OCI-LY1 (cell line): Measurements from ENCODE around the gene RFPL3.

Source experiments
- H2AFZ ChIP-seq: fragments of 200-600 bp; sonication (generic), shearing (Covaris generic); 2 replicates; pipeline ENCODE4 v1.6.0; 2014; ENCODE audit warnings: antibody characterized with exemption, mild to moderate bottlenecking, low read length
- H3F3A ChIP-seq: fragments of 200-600 bp; sonication (generic), shearing (Covaris generic); 2 replicates; pipeline ENCODE4 v1.6.0; 2014; ENCODE audit warnings: mild to moderate bottlenecking, antibody characterized with exemption, low read length, moderate library complexity; ENCODE audit not compliant: insufficient read depth
- H3K27ac ChIP-seq: fragments of 200-600 bp; sonication (generic); 2 replicates; pipeline ENCODE4 v1.5.1; 2014; ENCODE audit warnings: low read length, mixed run types, mild to moderate bottlenecking, low read depth; ENCODE audit not compliant: poor library complexity, severe bottlenecking
- H3K27me3 ChIP-seq: fragments of 200-600 bp; sonication (generic); 2 replicates; pipeline ENCODE4 v1.6.0; 2014; ENCODE audit warnings: antibody characterized with exemption, mild to moderate bottlenecking, low read length, moderate library complexity; ENCODE audit not compliant: insufficient read depth
- H3K36me3 ChIP-seq: fragments of 200-600 bp; sonication (generic); 2 replicates; pipeline ENCODE4 v1.6.1; 2014; ENCODE audit warnings: mild to moderate bottlenecking, antibody characterized with exemption, low read length, moderate library complexity, mixed read lengths; ENCODE audit not compliant: insufficient read depth
- H3K4me1 ChIP-seq: fragments of 200-600 bp; sonication (generic); 2 replicates; pipeline ENCODE4 v1.5.1; 2014; ENCODE audit warnings: mild to moderate bottlenecking, low read length, moderate library complexity; ENCODE audit not compliant: insufficient read depth, severe bottlenecking
- H3K4me2 ChIP-seq: fragments of 200-600 bp; sonication (generic), shearing (Covaris generic); 2 replicates; pipeline ENCODE4 v1.6.1; 2014; ENCODE audit warnings: low read length
- H3K4me3 ChIP-seq: fragments of 200-600 bp; sonication (generic); 2 replicates; pipeline ENCODE4 v1.5.1; 2014; ENCODE audit warnings: low read length, low read depth, mild to moderate bottlenecking, mixed read lengths; ENCODE audit not compliant: poor library complexity, severe bottlenecking
- H3K79me2 ChIP-seq: fragments of 200-600 bp; shearing (Covaris generic); 2 replicates; pipeline ENCODE4 v1.6.1; 2016; ENCODE audit warnings: mixed run types, low read length, mixed read lengths; ENCODE audit not compliant: insufficient read depth
- H3K9ac ChIP-seq: fragments of 200-600 bp; sonication (generic), shearing (Covaris generic); 2 replicates; pipeline ENCODE4 v1.6.1; 2014; ENCODE audit warnings: mild to moderate bottlenecking, low read length, mixed read lengths
- H3K9me2 ChIP-seq: fragments of 200-600 bp; sonication (generic), shearing (Covaris generic); 2 replicates; pipeline ENCODE4 v1.6.1; 2014; ENCODE audit warnings: low read depth, mild to moderate bottlenecking, low read length, mixed read lengths
- H3K9me3 ChIP-seq: fragments of 200-600 bp; shearing (Covaris generic); 2 replicates; pipeline ENCODE4 v1.6.1; 2014; ENCODE audit warnings: low read length, mixed read lengths
- H4K20me1 ChIP-seq: fragments of 200-600 bp; sonication (generic), shearing (Covaris generic); 2 replicates; pipeline ENCODE4 v1.6.0; 2016; ENCODE audit warnings: mild to moderate bottlenecking, low read length; ENCODE audit not compliant: insufficient read depth
- EZH2 ChIP-seq: fragments of 200-600 bp; sonication (generic), shearing (Covaris generic); IDR thresholded peaks from 2 replicates; pipeline ENCODE4 v1.8.0; 2017; ENCODE audit warnings: borderline replicate concordance, mixed run types, mild to moderate bottlenecking, antibody characterized with exemption, low read length, moderate library complexity, mixed read lengths
- TF ChIP-seq, protein P1 (sequence below): fragments of 200-600 bp; sonication (generic), shearing (Covaris generic); IDR thresholded peaks from 2 replicates; pipeline ENCODE4 v1.5.1; 2017; ENCODE audit warnings: mild to moderate bottlenecking, antibody characterized with exemption, low read length, moderate library complexity, mixed read lengths

RFPL3 gene

DNA sequence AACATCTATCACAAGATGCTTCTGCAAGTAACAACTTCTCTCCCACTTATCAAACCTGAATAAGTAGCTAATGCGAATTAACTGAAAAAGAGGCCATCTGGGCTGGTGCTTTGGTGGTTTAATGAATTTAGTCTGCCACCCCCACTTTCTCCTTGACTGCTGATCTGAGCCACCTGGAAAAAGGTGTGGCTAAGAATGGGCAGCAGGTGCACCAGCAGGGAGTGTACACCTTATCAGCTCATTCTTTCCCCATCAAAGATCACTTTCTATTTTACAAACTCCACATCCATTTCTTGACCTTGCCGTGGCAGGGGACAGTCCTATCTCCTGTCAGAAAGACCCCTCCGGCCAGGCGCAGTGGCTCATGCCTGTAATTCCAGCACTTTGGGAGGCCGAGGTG lies 6.5 kb downstream of the RFPL3 start:
- no peaks in the 10 kb centered on the region for H3K9me3 ChIP-seq
- TF ChIP-seq EZH2 = no peak
- TF ChIP-seq, protein P1, sequence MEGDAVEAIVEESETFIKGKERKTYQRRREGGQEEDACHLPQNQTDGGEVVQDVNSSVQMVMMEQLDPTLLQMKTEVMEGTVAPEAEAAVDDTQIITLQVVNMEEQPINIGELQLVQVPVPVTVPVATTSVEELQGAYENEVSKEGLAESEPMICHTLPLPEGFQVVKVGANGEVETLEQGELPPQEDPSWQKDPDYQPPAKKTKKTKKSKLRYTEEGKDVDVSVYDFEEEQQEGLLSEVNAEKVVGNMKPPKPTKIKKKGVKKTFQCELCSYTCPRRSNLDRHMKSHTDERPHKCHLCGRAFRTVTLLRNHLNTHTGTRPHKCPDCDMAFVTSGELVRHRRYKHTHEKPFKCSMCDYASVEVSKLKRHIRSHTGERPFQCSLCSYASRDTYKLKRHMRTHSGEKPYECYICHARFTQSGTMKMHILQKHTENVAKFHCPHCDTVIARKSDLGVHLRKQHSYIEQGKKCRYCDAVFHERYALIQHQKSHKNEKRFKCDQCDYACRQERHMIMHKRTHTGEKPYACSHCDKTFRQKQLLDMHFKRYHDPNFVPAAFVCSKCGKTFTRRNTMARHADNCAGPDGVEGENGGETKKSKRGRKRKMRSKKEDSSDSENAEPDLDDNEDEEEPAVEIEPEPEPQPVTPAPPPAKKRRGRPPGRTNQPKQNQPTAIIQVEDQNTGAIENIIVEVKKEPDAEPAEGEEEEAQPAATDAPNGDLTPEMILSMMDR = no peak
- H3K4me2 ChIP-seq = no peak overlapping the region
- no peaks in the 10 kb centered on the region for H3K4me1 ChIP-seq
- H3K9me2 ChIP-seq = no peaks in the 10 kb centered on the region
- H3K36me3 ChIP-seq = no peaks in the 10 kb centered on the region
- H3K79me2 ChIP-seq = no peaks in the 10 kb centered on the region
- no peaks in the 10 kb centered on the region for H3K27me3 ChIP-seq
- H3K4me3 ChIP-seq = no peak overlapping the region
- H3K27ac ChIP-seq = no peak overlapping the region
- H3K9ac ChIP-seq = no peak overlapping the region
- H4K20me1 ChIP-seq = no peaks in the 10 kb centered on the region
- H3F3A ChIP-seq = no peaks in the 10 kb centered on the region
- no peak overlapping the region for H2AFZ ChIP-seq

DNA sequence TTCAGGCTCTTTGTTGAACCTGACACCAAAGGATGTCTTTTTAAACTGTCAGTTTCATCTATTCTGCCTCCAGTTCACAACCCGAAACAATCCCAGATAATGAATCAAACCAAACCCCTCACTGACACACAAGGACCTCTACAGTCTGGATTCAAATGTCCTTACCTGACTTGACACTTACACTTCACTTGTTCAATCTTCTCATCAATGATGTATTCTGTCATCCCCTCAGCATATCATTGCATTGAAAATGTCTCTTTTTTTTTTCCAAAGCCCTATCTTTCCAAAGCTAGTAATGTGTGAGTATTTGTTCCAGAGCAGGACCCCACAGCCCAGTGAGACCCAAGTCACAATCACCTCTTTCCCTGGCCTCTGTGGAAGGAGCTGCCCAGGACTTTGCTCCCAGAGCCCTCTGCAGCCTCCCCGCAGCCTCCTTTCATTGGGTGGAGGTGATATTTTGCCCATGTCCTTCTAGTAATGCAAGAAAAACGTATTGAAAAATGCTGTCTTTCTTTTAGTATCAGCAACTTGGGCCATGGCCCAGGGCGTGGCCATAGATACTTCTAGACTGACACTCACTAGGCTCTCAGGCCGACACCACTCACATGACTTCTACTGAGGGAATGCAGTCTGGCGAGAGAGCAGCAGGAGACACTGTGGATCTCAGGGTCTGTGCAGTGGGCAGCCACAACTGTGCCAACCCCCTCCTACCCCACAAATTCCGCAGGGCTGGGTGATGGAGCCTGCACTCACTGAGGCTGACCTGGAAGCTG lies 18.2 kb downstream of the RFPL3 start:
- no peaks in the 10 kb centered on the region for H3K9me2 ChIP-seq
- H3K9ac ChIP-seq = no peak overlapping the region
- H3K36me3 ChIP-seq = no peaks in the 10 kb centered on the region
- no peak overlapping the region for H3K4me3 ChIP-seq
- H3K79me2 ChIP-seq = no peaks in the 10 kb centered on the region
- no peaks in the 10 kb centered on the region for H4K20me1 ChIP-seq
- TF ChIP-seq EZH2 = no peak
- TF ChIP-seq, protein P1 = no peak
- H3K27ac ChIP-seq = no peak overlapping the region
- H3F3A ChIP-seq = no peaks in the 10 kb centered on the region
- H3K4me1 ChIP-seq = no peaks in the 10 kb centered on the region
- H2AFZ ChIP-seq = no peak overlapping the region
- no peaks in the 10 kb centered on the region for H3K27me3 ChIP-seq
- no peak overlapping the region for H3K4me2 ChIP-seq
- H3K9me3 ChIP-seq = no peaks in the 10 kb centered on the region

DNA sequence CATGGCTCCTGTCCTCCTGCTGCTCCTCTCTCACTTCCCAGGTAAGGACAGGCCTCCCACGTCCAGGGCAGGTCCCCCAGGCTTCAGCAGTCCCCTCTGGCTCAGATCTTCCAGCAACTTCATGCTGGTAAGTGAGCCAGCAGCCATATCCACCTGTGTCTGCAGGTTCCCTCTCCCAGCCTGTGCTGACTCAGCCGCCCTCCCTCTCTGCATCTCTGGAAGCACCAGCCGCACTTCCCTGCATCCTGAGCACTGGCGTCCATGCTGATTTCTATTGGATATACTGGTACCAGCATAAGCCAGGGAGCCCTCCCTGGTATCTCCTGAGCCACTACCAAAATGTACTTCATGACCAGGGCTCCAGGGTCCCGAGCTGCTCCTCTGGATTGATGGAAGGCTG lies 19.0 kb downstream of the RFPL3 start:
- Histone ChIP-seq H4K20me1 (no peaks in the 10 kb centered on the region), H3K79me2 (no peaks in the 10 kb centered on the region), H3K9me2 (no peaks in the 10 kb centered on the region), H3K4me1 (no peaks in the 10 kb centered on the region), H3K4me3 (no peak overlapping the region), H2AFZ (no peak overlapping the region), H3K9ac (no peak overlapping the region), H3K27ac (no peak overlapping the region), H3K9me3 (no peaks in the 10 kb centered on the region), H3F3A (no peaks in the 10 kb centered on the region), H3K27me3 (no peaks in the 10 kb centered on the region), H3K4me2 (no peak overlapping the region), H3K36me3 (no peaks in the 10 kb centered on the region)
- TF ChIP-seq, protein P1 = no peak
- no peak for TF ChIP-seq EZH2
